Measurements from ENCODE around the gene MSTO1.

DNA sequence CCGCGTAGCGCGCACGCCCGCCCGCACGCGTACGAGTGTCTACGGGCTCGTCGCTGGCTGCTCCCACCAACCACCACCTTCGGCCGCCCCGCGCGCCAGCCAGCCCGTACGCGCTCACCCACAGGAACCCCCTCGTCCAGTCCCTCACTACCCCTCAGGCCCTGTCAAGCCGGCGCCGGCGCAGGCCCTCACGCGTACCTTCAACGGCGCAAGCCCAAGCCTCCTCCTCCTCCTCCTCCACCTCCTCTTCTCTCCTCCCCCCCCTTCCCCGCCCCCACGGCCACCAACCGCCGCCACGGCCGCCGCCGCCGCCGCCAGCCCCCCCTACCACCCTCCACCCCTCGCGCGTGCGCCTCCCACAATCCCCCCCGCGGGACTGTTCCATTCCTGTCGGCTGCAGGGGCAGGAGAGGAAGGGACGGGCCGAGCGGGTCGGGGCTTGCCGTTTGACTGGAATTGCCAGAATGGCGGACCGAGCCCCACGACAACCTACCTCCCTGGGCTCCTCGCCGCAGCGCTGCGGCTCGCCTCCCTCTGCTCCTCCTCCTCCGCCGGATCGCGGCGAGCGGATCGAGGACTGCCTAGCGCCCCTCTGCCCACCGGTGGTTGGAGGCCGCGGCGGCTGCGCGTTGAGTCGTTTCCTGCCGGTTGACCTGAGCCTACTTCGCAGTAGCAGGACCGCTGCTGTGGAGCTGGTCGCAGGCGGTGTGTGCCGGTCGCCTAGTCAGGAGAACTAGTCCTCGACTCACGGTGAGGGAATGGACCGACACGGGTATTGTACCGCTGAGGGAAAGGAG is 47.2 kb upstream of the MSTO1 start, which contains the start of gene ASH1L:
- TF ChIP-seq, protein P1, sequence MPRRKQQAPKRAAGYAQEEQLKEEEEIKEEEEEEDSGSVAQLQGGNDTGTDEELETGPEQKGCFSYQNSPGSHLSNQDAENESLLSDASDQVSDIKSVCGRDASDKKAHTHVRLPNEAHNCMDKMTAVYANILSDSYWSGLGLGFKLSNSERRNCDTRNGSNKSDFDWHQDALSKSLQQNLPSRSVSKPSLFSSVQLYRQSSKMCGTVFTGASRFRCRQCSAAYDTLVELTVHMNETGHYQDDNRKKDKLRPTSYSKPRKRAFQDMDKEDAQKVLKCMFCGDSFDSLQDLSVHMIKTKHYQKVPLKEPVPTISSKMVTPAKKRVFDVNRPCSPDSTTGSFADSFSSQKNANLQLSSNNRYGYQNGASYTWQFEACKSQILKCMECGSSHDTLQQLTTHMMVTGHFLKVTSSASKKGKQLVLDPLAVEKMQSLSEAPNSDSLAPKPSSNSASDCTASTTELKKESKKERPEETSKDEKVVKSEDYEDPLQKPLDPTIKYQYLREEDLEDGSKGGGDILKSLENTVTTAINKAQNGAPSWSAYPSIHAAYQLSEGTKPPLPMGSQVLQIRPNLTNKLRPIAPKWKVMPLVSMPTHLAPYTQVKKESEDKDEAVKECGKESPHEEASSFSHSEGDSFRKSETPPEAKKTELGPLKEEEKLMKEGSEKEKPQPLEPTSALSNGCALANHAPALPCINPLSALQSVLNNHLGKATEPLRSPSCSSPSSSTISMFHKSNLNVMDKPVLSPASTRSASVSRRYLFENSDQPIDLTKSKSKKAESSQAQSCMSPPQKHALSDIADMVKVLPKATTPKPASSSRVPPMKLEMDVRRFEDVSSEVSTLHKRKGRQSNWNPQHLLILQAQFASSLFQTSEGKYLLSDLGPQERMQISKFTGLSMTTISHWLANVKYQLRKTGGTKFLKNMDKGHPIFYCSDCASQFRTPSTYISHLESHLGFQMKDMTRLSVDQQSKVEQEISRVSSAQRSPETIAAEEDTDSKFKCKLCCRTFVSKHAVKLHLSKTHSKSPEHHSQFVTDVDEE (CRISPR knock-in tag; IDR thresholded peaks at IDR 0.05) = no peak
- TF ChIP-seq OSR1 (CRISPR knock-in tag; IDR thresholded peaks at IDR 0.05) (no peak), CSDC2 (CRISPR knock-in tag; IDR thresholded peaks at IDR 0.05) (no peak), GLIS3 (CRISPR knock-in tag; IDR thresholded peaks at IDR 0.05) (no peak), TCF4 (CRISPR knock-in tag; IDR thresholded peaks at IDR 0.05; ENCODE audit: borderline replicate concordance) (no peak)
- TF ChIP-seq, protein P2, sequence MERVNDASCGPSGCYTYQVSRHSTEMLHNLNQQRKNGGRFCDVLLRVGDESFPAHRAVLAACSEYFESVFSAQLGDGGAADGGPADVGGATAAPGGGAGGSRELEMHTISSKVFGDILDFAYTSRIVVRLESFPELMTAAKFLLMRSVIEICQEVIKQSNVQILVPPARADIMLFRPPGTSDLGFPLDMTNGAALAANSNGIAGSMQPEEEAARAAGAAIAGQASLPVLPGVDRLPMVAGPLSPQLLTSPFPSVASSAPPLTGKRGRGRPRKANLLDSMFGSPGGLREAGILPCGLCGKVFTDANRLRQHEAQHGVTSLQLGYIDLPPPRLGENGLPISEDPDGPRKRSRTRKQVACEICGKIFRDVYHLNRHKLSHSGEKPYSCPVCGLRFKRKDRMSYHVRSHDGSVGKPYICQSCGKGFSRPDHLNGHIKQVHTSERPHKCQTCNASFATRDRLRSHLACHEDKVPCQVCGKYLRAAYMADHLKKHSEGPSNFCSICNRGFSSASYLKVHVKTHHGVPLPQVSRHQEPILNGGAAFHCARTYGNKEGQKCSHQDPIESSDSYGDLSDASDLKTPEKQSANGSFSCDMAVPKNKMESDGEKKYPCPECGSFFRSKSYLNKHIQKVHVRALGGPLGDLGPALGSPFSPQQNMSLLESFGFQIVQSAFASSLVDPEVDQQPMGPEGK (CRISPR knock-in tag; IDR thresholded peaks at IDR 0.05; ENCODE audit: borderline replicate concordance) = no peak
